BJ (cell line): ENCODE measurements around the gene EDRF1. TPM values are rescaled to one million over a fixed set of nuclear protein-coding genes. Genes with fewer than 3 reads are reported as not detected.

Source experiments
- CTCF ChIA-PET: fragments of 350-600 bp; formaldehyde crosslinking; extraction: SDS; loops from one replicate; lab custom pipeline; 2021; ENCODE audit warnings: antibody characterized with exemption, inconsistent platforms; lab: Yijun Ruan, JAX
- POLR2A ChIA-PET: fragments of 300-600 bp; sonication (Branson Sonifier 250); formaldehyde crosslinking; extraction: SDS; loops from one replicate; lab custom pipeline; 2021; ENCODE audit warnings: antibody characterized with exemption; lab: Charles Lee
- DNase-seq: peaks from one replicate; pipeline ENCODE4 v3.0.0-alpha.2; 2011; ENCODE audit warnings: low read depth
- H3K27me3 ChIP-seq: 2 replicates; pipeline ENCODE4 v1.6.0; 2011; ENCODE audit warnings: low read length; ENCODE audit not compliant: control insufficient read depth, insufficient read depth
- H3K36me3 ChIP-seq: 2 replicates; pipeline ENCODE4 v1.5.1; 2011; ENCODE audit warnings: low read length; ENCODE audit not compliant: control insufficient read depth, insufficient read depth
- H3K4me3 ChIP-seq: 2 replicates; pipeline ENCODE4 v1.5.1; 2011; ENCODE audit warnings: low read depth, mild to moderate bottlenecking, control low read depth, low read length
- polyA plus RNA-seq: library from polyadenylated mRNA; depleted of rRNA; stranded (reverse); fragments of >200 nt; gene quantifications from 2 replicates; pipeline ENCODE4 v1.2.3, GENCODE V29; 2011
- TF ChIP-seq, protein P1 (sequence below): IDR thresholded peaks from 2 replicates; pipeline ENCODE4 v1.5.1; 2011; ENCODE audit warnings: low read depth, mild to moderate bottlenecking, control low read depth, inconsistent platforms, low read length, moderate library complexity; ENCODE audit not compliant: insufficient read depth

The EDRF1 gene
- polyA plus RNA-seq, 1 experiment, result 15.7 TPM

DNA sequence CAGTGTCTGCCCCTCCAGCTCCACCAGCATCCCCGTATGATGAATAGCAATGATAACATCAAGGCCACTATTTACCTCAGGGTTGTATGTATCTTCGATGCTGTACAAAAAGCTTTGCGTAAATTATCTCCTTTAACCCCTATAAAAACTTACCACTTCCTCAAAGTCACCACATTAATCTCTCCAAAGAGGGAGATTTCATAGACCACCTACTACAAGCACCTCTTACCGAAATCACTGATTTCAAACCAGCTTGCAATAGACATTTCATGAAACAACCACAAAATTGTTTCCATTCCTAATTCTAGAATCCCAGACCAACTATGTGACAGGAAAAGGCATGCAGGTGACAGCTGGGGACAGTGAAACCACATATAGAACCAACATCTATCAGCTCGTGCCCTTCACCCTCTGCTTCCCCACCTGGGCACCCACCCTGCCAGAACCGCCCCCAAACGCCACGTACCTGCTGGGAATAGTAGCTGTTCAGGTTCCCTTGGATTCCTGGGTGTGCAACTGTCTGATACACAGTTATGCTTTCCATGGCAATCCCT lies 76.2 kb downstream of the EDRF1 start:
- TF ChIP-seq, protein P1, sequence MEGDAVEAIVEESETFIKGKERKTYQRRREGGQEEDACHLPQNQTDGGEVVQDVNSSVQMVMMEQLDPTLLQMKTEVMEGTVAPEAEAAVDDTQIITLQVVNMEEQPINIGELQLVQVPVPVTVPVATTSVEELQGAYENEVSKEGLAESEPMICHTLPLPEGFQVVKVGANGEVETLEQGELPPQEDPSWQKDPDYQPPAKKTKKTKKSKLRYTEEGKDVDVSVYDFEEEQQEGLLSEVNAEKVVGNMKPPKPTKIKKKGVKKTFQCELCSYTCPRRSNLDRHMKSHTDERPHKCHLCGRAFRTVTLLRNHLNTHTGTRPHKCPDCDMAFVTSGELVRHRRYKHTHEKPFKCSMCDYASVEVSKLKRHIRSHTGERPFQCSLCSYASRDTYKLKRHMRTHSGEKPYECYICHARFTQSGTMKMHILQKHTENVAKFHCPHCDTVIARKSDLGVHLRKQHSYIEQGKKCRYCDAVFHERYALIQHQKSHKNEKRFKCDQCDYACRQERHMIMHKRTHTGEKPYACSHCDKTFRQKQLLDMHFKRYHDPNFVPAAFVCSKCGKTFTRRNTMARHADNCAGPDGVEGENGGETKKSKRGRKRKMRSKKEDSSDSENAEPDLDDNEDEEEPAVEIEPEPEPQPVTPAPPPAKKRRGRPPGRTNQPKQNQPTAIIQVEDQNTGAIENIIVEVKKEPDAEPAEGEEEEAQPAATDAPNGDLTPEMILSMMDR, result no peak
- CTCF ChIA-PET, result interaction anchor here (0.5 kb wide), 1 partner anchor 496 kb away, joined by 3 read pairs; no protein-coding TSS in a partner anchor
- POLR2A ChIA-PET, result no interaction called here
- no peak overlapping the region for H3K4me3 ChIP-seq
- no peaks in the 10 kb centered on the region for H3K27me3 ChIP-seq
- H3K36me3 ChIP-seq, result peaks cover 15% of the 10 kb centered on the region
- no peak for DNase-seq

DNA sequence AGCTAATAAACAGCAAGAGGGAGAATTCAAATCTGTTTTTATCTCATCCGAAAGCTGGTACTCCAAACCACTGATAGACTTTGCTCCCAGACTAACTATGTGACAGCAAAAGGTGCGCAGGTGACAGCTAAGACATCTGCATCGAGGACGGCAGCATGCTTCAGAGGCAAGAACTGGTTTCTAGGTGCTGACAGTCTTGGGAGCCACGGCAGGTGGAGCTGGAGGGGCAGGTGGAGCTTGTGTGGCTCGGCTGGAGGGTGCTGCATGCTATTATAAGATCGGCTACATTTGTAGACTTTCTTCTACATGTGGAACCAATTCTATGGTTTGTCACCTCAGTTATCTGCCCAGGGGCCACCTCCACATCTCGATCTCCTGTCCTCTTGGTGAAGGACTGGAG lies 77.9 kb downstream of the EDRF1 start:
- Histone ChIP-seq H3K4me3 (no peak overlapping the region), H3K36me3 (peaks cover 14% of the 10 kb centered on the region), H3K27me3 (no peaks in the 10 kb centered on the region)
- DNase-seq, result no peak
- TF ChIP-seq, protein P1, result no peak
- ChIA-PET POLR2A (no interaction called here), CTCF (no interaction called here)

- Histone ChIP-seq H3K36me3 (peaks cover 11% of the 10 kb centered on the region), H3K27me3 (no peaks in the 10 kb centered on the region), H3K4me3 (no peak overlapping the region)
- POLR2A ChIA-PET, result no interaction called here
- no peak for DNase-seq
- CTCF ChIA-PET, result no interaction called here
- TF ChIP-seq, protein P1, result no peak
Measured at GRCh38 chr10:125797994-125798662, 78.6 kb downstream of the EDRF1 start.

DNA sequence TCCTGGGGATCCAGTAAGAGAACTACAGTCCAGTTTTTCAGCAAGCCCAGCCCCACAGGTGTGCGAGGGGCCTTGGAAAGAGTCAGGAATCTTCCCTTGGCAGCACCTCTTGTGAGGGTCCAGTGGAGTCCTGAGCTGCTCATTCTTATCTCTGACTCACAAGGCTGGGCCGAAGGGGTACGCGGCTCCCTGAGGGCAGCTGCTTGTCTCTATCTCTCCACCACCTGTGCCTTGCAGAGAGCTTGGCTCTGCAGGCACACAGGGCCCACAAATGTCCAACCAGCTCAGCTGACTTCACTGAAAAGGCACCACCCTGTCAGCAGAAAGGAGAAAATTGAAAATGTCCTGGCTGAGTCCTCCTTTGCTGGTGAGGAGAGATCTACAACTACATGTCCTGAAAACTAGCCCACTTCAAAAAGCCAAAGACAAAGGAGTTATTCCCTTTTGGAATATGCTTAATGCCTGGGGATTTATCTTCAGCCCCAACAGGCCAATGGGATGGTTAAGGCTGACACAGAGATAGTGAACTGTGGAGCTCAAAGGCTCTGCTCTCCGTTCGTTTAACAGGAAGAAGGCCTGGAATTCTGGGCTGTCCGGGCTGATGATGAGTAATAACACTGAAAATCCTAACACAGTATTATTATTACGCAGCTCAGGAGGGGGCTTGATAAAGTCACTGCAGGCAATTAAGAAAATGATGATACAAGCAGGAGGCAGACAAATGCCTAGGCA lies 80.1 kb downstream of the EDRF1 start:
- DNase-seq, result no peak
- Histone ChIP-seq H3K27me3 (no peaks in the 10 kb centered on the region), H3K4me3 (no peak overlapping the region), H3K36me3 (peaks cover 8% of the 10 kb centered on the region)
- ChIA-PET CTCF (no interaction called here), POLR2A (interaction anchor here (0.6 kb wide), 1 partner anchor 592 kb away, joined by 4 read pairs; no protein-coding TSS in a partner anchor)
- TF ChIP-seq, protein P1, result no peak

DNA sequence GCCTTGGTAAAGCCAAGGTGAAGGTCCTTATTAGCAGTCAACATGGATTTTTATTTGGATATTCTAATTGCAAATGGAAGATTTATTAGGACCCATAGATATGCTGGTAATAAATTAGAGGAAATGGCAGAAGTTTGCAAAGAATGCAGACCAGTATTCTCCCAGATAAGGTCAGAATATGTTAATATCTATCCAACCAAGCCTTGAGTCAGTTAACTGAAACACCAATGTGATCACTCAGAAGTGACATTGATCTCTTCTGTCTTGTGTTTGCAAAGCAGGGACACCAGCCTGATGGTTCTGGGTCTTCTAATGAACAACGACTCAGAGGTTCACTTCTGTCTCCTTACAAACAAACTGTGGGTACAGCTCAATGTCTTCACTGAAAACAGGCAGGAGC lies 82.1 kb downstream of the EDRF1 start:
- TF ChIP-seq, protein P1, result no peak
- no peak for DNase-seq
- CTCF ChIA-PET, result no interaction called here
- no peak overlapping the region for H3K4me3 ChIP-seq
- H3K36me3 ChIP-seq, result peaks cover 13% of the 10 kb centered on the region
- no peaks in the 10 kb centered on the region for H3K27me3 ChIP-seq
- POLR2A ChIA-PET, result no interaction called here
